H9 (cell line): ENCODE data around the gene KANK2. TPM values are rescaled to one million over a fixed set of nuclear protein-coding genes. Genes with fewer than 3 reads are reported as not detected.

ENCODE experiments used
- DNase-seq: peaks from one replicate; pipeline ENCODE4 v3.0.0-alpha.2; 2017
- H2AFZ ChIP-seq: one replicate; pipeline ENCODE4 v1.6.1; 2013; ENCODE audit warnings: mild to moderate bottlenecking, low read length, control low read depth, moderate library complexity
- H2AK5ac ChIP-seq: 2 replicates; pipeline ENCODE4 v1.6.1; 2013; ENCODE audit warnings: low read length, control low read depth, mixed read lengths; ENCODE audit not compliant: insufficient read length
- H2BK120ac ChIP-seq: one replicate; pipeline ENCODE4 v1.6.1; 2013; ENCODE audit warnings: low read depth, mild to moderate bottlenecking, low read length, control low read depth, inconsistent platforms; ENCODE audit not compliant: poor library complexity, severe bottlenecking
- H2BK12ac ChIP-seq: 2 replicates; pipeline ENCODE4 v1.6.1; 2013; ENCODE audit warnings: low read length, control low read depth, mixed read lengths, low read depth; ENCODE audit not compliant: insufficient read length
- H2BK15ac ChIP-seq: 2 replicates; pipeline ENCODE4 v1.6.1; 2013; ENCODE audit warnings: low read depth, low read length, control low read depth
- H2BK20ac ChIP-seq: one replicate; pipeline ENCODE4 v1.6.1; 2013; ENCODE audit warnings: low read depth, mild to moderate bottlenecking, low read length, control low read depth, inconsistent platforms; ENCODE audit not compliant: poor library complexity, severe bottlenecking
- H2BK5ac ChIP-seq: 2 replicates; pipeline ENCODE4 v1.6.1; 2013; ENCODE audit warnings: low read length, control low read depth, mixed read lengths; ENCODE audit not compliant: insufficient read length
- H3K14ac ChIP-seq: 2 replicates; pipeline ENCODE4 v1.6.1; 2013; ENCODE audit warnings: low read length, control low read depth; ENCODE audit not compliant: insufficient read depth
- H3K18ac ChIP-seq: 2 replicates; pipeline ENCODE4 v1.6.1; 2013; ENCODE audit warnings: low read depth, mild to moderate bottlenecking, mixed read lengths, low read length, control low read depth; ENCODE audit not compliant: insufficient read length
- H3K23ac ChIP-seq: 2 replicates; pipeline ENCODE4 v1.6.1; 2013; ENCODE audit warnings: low read length, control low read depth, mixed read lengths, low read depth; ENCODE audit not compliant: insufficient read length
- H3K23me2 ChIP-seq: 2 replicates; pipeline ENCODE4 v1.6.1; 2013; ENCODE audit warnings: low read depth, mild to moderate bottlenecking, mixed read lengths, low read length, control low read depth; ENCODE audit not compliant: insufficient read length, poor library complexity, severe bottlenecking
- H3K27ac ChIP-seq: 2 replicates; pipeline ENCODE4 v1.5.1; 2013; ENCODE audit warnings: low read length, control low read depth, mixed read lengths, low read depth; ENCODE audit not compliant: insufficient read length
- H3K27me3 ChIP-seq: 2 replicates; pipeline ENCODE4 v1.6.1; 2013; ENCODE audit warnings: low read length, control low read depth, inconsistent platforms; ENCODE audit not compliant: insufficient read depth
- H3K4ac ChIP-seq: 2 replicates; pipeline ENCODE4 v1.6.1; 2013; ENCODE audit warnings: low read depth, mild to moderate bottlenecking, control low read depth, inconsistent platforms, low read length, moderate library complexity
- H3K4me1 ChIP-seq: 2 replicates; pipeline ENCODE4 v1.6.1; 2013; ENCODE audit warnings: low read length, control low read depth, inconsistent platforms; ENCODE audit not compliant: insufficient read depth
- H3K4me2 ChIP-seq: 2 replicates; pipeline ENCODE4 v1.6.1; 2013; ENCODE audit warnings: low read length, control low read depth, mixed read lengths; ENCODE audit not compliant: insufficient read length, insufficient read depth
- H3K56ac ChIP-seq: 2 replicates; pipeline ENCODE4 v1.6.1; 2013; ENCODE audit warnings: low read depth, mild to moderate bottlenecking, mixed read lengths, low read length, control low read depth; ENCODE audit not compliant: insufficient read length
- H3K79me1 ChIP-seq: 2 replicates; pipeline ENCODE4 v1.6.1; 2013; ENCODE audit warnings: low read depth, mild to moderate bottlenecking, moderate library complexity, low read length, control low read depth, inconsistent platforms; ENCODE audit not compliant: insufficient read depth, poor library complexity, severe bottlenecking
- H3K79me2 ChIP-seq: 2 replicates; pipeline ENCODE4 v1.6.1; 2013; ENCODE audit warnings: low read length, control low read depth, inconsistent platforms; ENCODE audit not compliant: insufficient read depth
- H3K9ac ChIP-seq: 2 replicates; pipeline ENCODE4 v1.6.1; 2013; ENCODE audit warnings: low read length, control low read depth, mixed read lengths; ENCODE audit not compliant: insufficient read length; ENCODE audit errors: extremely low read depth
- H3K9me3 ChIP-seq: one replicate; pipeline ENCODE4 v1.6.1; 2013; ENCODE audit warnings: low read depth, low read length, inconsistent platforms; ENCODE audit not compliant: control insufficient read depth
- H3T11ph ChIP-seq: one replicate; pipeline ENCODE4 v1.6.1; 2013; ENCODE audit warnings: mild to moderate bottlenecking, low read length, control low read depth, inconsistent platforms
- H4K20me1 ChIP-seq: one replicate; pipeline ENCODE4 v1.6.1; 2013; ENCODE audit not compliant: control insufficient read depth, insufficient read length, insufficient read depth
- H4K5ac ChIP-seq: 2 replicates; pipeline ENCODE4 v1.6.1; 2013; ENCODE audit warnings: low read depth, mild to moderate bottlenecking, mixed read lengths, low read length, control low read depth; ENCODE audit not compliant: insufficient read length
- H4K8ac ChIP-seq: replicated peaks from 2 replicates; pipeline ENCODE4 v1.6.1; 2013; ENCODE audit warnings: low read length, control low read depth, mixed read lengths, low read depth; ENCODE audit not compliant: insufficient read length
- H4K91ac ChIP-seq: 2 replicates; pipeline ENCODE4 v1.6.1; 2013; ENCODE audit warnings: low read depth, mild to moderate bottlenecking, moderate library complexity, mixed read lengths, low read length, control low read depth; ENCODE audit not compliant: insufficient read length
- H3K27ac Mint-ChIP-seq, 3 experiments: 2 replicates in 2 of 3; 3 replicates in 1 of 3; pipeline ENCODE4 v1.8.0; 2020 to 2021; ENCODE audit warnings: mixed read lengths in 3 of 3, mild to moderate bottlenecking in 1 of 3, moderate library complexity in 1 of 3
- H3K27me3 Mint-ChIP-seq: 2 replicates; pipeline ENCODE4 v1.8.0; 2021; ENCODE audit warnings: low read depth, mild to moderate bottlenecking, moderate library complexity, mixed read lengths
- H3K36me3 Mint-ChIP-seq, 3 experiments: 2 replicates in 2 of 3; 3 replicates in 1 of 3; pipeline ENCODE4 v1.8.0; 2020 to 2021; ENCODE audit warnings: low read depth in 3 of 3, mixed read lengths in 3 of 3; ENCODE audit not compliant: insufficient read depth in 1 of 3
- H3K4me1 Mint-ChIP-seq, 2 experiments: 2 replicates each; pipeline ENCODE4 v1.8.0; 2020; ENCODE audit warnings: mixed read lengths in 2 of 2
- H3K4me3 Mint-ChIP-seq, 2 experiments: 2 replicates in 1 of 2; 3 replicates in 1 of 2; pipeline ENCODE4 v1.8.0; 2020 to 2021; ENCODE audit warnings: mild to moderate bottlenecking in 2 of 2, mixed read lengths in 2 of 2, moderate library complexity in 1 of 2
- H3K9me3 Mint-ChIP-seq, 2 experiments: 2 replicates in 1 of 2; 3 replicates in 1 of 2; pipeline ENCODE4 v1.8.0; 2020; ENCODE audit warnings: mild to moderate bottlenecking in 2 of 2, mixed read lengths in 2 of 2, moderate library complexity in 1 of 2
- WGBS: extraction: QIAGEN DNeasy Blood & Tissue Kit; methylation state at CpG from one replicate; pipeline ENCODE4 v1.1.7; 2013; ENCODE audit warnings: missing lambda C conversion rate, low lambda C conversion rate, mixed read lengths; ENCODE audit not compliant: insufficient read length; ENCODE audit errors: extremely low coverage; 5-methylcytosine and 5-hydroxymethylcytosine counted together
- total RNA-seq: library from RNA; stranded (reverse); gene quantifications from 2 replicates; pipeline ENCODE4 v1.2.1, GENCODE V29; 2021
- TF ChIP-seq, protein P1 (sequence below): fragments of 200-600 bp; sonication (generic); conservative IDR thresholded peaks from 3 replicates; pipeline ENCODE4 v1.8.0; 2021; ENCODE audit warnings: antibody characterized with exemption, mild to moderate bottlenecking

The KANK2 gene
- total RNA-seq, 1 experiment from 2014 or later = 42.0 TPM

DNA sequence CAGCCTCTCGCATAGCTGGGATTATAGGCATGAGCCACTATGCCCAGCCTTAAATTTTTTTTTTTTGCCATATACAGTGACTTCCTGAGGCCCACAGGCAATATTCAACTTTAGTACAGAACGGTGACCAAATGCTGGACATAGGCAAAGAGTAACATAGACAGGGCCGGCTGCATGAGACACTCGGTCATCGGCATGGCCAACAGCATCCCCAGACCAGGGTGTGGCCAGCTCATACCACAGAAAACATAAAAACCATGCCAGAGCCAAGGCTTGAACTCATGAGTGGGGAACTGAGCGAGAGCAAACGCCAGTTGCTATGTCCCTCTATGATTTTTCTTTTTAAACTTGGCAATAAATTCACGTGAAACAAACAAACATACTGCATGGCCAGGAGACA, 17.0 kb downstream of the KANK2 start:
- H3K27me3 Mint-ChIP-seq = no peaks in the 10 kb centered on the region; the same call in 1 of the 2 replicates
- no peak overlapping the region for H4K91ac ChIP-seq
- no peak overlapping the region for H3K14ac ChIP-seq
- no peak overlapping the region for H3K4ac ChIP-seq
- no peak overlapping the region for H2BK20ac ChIP-seq
- H3K4me2 ChIP-seq = no peak overlapping the region
- H3K4me1 Mint-ChIP-seq = 0 out of 4 replicates have a peak, but pooled peaks cover 0 to 3% of the 10 kb centered on the region in 2 experiments
- no peak overlapping the region for H3K56ac ChIP-seq
- H3K27ac ChIP-seq = no peak overlapping the region
- H2AFZ ChIP-seq = no peak overlapping the region
- no peaks in the 10 kb centered on the region for H3K79me1 ChIP-seq
- TF ChIP-seq, protein P1, sequence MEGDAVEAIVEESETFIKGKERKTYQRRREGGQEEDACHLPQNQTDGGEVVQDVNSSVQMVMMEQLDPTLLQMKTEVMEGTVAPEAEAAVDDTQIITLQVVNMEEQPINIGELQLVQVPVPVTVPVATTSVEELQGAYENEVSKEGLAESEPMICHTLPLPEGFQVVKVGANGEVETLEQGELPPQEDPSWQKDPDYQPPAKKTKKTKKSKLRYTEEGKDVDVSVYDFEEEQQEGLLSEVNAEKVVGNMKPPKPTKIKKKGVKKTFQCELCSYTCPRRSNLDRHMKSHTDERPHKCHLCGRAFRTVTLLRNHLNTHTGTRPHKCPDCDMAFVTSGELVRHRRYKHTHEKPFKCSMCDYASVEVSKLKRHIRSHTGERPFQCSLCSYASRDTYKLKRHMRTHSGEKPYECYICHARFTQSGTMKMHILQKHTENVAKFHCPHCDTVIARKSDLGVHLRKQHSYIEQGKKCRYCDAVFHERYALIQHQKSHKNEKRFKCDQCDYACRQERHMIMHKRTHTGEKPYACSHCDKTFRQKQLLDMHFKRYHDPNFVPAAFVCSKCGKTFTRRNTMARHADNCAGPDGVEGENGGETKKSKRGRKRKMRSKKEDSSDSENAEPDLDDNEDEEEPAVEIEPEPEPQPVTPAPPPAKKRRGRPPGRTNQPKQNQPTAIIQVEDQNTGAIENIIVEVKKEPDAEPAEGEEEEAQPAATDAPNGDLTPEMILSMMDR = no peak
- no peak overlapping the region for H2AK5ac ChIP-seq
- H3K27me3 ChIP-seq = no peaks in the 10 kb centered on the region
- peak overlapping the region in 2 of 3 experiments; percentile 20 to 74; a peak in 1 of 7 replicates for H3K27ac Mint-ChIP-seq
- H3K9me3 ChIP-seq = no peaks in the 10 kb centered on the region
- H2BK5ac ChIP-seq = no peak overlapping the region
- peaks cover 16 to 45% (median 27%) of the 10 kb centered on the region in 3 experiments; a peak in 6 of 7 replicates for H3K36me3 Mint-ChIP-seq
- no peak overlapping the region for H3K18ac ChIP-seq
- H3K79me2 ChIP-seq = no peaks in the 10 kb centered on the region
- no peak overlapping the region for H3K23ac ChIP-seq
- H3K4me3 Mint-ChIP-seq = no peak overlapping the region
- H3K9ac ChIP-seq = no peak overlapping the region
- H4K8ac ChIP-seq = no peak overlapping the region
- H3T11ph ChIP-seq = no peak overlapping the region
- no peaks in the 10 kb centered on the region for H3K23me2 ChIP-seq
- no peak overlapping the region for H2BK12ac ChIP-seq
- H4K5ac ChIP-seq = no peak overlapping the region
- H2BK120ac ChIP-seq = no peak overlapping the region
- H2BK15ac ChIP-seq = no peak overlapping the region
- no peaks in the 10 kb centered on the region for H4K20me1 ChIP-seq
- H3K9me3 Mint-ChIP-seq = no peaks in the 10 kb centered on the region
- no CpG with 5 or more reads among the region's 8 CpGs for WGBS
- no peaks in the 10 kb centered on the region; the same call in 1 of the 2 replicates for H3K4me1 ChIP-seq
- no peak for DNase-seq
